Stimulated activated CD8-positive, alpha-beta memory T cell treated with anti-CD3 and anti-CD28 coated beads, Interleukin-2, amount 100 ng/mL, for 48 hours (primary cell): ENCODE data around the gene HES5.

Source experiments
- DNase-seq, 2 donors: peaks; one replicate each; pipeline ENCODE4 v3.0.0-alpha.2; 2020; ENCODE audit warnings: low read depth in 2 of 2

HES5 gene

DNA sequence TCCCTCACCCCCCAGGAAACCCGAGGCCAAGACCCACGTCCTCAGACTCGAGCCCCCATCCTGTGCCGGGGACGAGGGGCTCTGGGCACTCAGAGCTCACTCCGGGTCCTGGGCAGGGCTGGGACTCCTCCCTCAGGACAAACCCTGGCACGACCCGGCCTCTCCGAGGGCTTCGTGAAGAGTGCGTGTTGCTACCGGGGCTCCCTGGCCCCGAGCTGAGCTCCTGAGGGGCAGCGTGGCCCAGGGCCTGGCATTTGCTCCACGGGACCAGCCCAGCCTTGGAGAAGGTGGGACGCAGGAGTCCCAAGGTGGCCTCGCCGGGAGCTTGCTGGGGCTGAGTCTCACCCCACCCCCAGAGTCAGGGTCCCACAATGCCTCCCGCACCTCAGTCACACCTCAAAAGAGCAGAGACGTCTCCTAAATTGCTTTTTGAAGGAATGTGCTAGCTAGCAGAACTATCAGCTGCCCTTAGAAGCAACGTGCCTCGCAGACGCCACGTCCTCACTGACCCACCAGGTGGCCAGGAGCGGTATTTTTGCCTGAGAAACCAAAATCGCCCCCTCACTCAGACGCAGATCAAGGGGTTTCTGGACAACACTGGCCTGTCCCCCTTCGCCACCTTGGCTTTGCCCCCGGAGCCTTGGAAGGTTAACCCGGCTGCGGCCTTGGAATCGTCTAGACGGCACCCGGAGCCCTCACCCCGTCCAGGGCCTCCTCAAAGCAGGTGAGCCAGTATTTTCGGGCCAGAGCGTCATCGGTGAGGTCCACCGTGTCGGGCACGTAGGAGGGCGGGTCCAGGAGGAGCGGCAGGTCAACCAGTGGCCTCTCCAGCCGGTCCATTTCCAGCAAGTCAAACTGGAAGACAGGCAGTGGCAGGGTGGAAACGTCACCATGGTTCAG is 14.9 kb downstream of the HES5 start:
- DNase-seq, result no peak

DNA sequence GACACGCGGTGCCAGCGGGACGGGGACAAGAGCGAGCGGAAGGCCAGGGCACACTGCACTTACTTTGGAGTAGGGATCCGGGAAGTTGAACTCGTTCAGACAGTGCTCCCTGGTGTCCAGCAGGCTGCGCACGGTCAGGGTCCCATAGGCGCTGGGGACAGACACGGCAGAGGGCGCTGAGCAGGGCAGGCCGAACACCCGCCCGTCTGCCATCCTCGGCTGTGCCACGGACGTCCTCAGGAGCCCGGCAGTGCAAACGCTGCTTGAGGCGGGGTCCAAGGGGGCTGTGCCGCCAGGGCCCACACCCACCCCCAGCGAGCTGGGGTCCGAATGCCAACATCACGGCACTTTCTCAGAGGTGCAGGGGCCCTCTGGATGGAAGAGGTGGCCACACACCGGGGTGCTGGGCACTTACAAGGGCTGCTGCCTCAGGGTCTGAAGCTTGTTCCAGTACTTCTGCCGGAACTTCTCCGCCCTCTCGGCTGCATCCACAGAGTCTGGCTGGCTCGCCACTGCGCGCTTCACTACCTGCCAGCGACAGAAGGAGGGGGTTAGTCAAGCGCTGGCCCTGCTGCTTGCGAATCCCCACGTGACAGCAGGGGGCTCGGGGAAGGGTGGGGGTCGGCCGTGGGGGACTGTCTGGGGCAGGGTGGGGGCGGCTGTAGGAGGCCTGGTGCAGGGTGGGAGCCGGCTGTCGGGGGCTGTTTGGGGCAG is 16.0 kb downstream of the HES5 start:
- no peak for DNase-seq

DNA sequence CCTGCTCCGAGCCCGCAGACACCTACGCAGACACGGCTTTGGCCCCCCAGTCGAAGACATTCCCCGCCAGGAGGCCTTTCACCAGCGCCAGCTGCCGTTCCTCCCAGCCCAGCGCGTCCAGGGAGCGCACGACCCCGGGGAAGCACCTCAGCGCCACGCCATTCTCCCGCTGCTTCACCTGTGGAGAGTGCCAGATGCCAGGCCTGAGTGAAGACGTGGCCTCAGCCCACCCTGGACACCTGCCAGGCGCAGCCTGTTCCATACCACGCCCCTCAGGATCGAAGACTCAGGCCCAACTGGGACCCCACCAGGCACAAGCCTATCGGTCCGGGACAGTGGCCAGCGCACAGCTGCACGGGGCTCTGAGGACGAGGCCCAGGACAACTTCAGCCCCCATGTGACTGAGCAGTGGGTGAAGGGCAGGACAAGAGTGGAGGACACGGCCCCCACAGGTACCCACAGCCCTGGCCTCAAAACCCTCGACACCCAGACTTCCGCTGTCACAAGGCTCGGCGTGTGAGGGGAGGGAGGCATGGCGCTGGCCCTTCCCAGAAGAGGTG is 17.1 kb downstream of the HES5 start:
- DNase-seq, result no peak

DNA sequence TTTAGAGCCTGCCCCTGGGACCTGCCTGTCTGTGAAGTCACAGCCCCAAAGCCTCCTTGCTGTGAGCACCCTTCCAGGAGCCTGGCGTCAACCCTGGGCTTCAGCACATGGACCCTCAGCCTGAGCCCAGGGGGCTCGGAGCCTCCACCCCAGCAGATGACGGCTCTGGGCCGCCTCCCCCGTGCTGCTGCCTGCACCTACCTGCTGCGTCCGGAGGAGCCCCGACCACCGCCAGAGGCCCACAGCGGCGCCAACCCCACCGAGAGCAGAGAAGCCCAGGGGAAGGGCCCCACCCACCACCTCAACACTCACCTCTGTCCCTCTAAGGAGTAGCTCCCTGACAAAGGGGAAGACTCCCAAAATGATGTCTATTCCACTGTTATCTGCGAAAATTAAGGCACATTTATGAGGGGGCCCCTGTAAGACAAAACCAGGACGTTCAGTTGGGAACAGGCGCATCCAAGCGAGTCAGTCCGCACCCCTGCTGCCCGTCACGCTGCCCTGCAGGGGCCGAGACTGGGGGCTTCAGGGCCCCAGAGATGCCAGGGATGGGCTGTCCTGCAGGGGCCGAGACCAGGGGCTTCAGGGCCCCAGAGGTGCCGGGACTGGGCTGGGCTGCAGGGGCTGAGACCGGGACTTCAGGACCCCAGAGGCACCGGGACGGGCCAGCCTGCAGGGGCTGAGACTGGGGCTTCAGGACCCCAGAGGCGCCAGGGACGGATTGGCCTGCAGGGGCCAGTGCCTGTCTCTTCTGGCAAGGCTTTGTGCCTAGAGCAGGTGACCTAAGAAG is 19.5 kb downstream of the HES5 start:
- no peak for DNase-seq

DNA sequence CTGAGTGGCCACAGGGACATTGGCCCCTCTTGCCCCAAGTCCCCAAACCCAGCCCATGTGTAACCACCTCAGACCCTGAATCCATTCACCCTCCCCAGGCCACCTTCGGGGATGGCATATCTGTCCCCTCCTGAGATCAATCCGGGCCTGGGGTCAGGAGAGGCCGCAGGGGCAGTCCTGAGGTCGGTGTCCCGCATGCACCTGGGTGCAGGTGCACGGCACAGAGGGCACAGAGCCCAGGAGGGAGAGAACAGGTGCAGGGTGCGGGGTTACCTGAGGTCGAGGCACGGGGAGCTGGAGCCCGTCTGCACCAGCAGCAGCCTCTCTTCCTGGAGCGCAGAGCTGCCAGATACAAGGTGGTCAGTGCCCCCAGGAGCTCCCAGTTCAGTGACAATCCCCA is 20.5 kb downstream of the HES5 start:
- DNase-seq, result no peak

DNA sequence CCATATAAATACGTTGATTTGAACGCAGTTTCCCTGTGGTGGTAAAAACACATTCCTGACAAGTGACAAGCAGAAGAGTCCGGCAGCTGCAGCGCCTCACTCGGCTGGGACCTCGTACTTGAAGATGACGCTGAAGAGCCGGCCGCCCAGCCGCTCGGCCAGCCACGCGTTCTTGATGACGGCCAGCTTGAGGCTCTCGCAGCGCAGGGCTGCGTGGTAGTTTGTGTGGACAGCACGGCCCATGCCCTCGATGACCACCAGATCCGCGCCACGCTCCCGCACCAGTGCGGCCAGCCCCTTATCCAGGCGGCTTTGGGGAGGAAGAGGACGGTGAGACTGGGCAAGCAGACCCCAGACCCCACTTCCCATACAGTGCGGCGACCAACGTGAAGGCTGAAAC is 21.3 kb downstream of the HES5 start:
- DNase-seq, result no peak

DNA sequence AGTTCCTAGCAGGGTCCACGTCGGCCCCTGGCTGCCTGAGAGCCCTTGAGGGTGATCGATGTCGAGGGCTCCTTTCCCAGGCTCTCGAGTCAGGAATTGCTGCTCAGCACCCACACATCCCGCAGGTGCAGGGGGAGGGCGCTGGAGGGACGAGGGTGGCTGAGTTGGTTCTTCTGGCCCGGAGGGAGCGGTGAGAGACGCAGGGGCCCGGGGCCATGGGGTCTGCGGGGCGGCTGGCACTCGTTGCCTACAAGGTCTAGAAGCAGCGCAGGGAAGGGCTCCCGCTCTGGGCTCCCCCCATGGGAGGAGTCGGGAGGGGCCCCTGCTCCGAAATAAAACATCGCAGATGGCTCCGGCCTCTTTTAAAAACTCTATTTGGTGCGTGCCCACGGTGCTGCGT is 21.9 kb downstream of the HES5 start:
- no peak for DNase-seq

DNA sequence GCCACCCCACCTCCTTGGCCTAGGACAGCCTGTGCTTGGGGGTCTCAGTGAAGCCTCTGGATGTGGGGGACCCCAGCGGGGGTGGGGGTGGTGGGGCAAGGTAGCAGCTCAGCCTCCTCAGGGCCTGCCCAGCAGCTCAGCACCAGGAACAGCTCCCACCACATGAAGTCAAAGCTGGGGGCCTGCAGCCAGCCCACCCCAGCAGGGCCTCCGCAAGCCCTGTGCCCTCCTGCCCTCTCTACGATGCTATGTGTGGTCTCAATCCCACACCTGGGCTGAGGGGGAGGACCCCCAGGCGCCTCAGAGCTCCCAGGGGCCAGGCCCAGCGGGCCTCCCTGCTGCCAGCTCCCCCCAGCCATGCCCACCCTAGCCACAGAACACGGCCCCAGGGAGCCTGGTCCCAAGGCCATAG is 22.3 kb downstream of the HES5 start:
- no peak for DNase-seq

DNA sequence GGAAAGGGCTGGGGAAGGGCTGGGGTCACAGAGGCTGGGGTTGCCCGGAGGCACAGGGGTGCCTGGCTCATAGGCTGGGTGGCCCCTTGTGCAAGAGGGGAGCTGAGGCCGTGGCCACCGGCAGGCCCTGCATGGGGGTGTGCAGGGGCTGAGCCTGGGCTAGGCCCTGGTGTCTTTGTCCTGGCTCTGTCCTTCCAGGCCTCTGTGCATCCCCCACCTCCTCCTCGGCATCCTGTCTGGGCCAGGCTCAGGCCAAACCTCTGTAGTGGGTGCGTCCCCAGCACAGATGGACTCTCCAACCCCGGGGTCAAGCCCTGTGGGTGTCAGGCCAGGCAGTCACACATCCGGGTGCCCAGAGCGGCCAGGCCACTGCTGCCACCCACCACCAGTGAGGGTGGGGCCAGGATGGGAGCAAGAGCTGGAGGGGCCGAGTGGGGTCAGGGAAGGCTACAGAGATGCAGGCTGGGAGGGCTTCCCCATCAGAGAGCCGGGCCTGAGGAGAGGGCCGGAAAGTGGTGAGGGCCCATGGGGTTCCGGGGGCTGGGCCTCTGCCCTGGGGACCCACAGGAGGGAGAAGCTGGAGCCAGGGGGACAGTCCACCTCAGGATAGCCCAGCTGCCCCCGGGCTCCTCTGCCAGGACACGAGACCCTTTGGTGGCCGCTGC is 23.0 kb downstream of the HES5 start:
- DNase-seq, result no peak

DNA sequence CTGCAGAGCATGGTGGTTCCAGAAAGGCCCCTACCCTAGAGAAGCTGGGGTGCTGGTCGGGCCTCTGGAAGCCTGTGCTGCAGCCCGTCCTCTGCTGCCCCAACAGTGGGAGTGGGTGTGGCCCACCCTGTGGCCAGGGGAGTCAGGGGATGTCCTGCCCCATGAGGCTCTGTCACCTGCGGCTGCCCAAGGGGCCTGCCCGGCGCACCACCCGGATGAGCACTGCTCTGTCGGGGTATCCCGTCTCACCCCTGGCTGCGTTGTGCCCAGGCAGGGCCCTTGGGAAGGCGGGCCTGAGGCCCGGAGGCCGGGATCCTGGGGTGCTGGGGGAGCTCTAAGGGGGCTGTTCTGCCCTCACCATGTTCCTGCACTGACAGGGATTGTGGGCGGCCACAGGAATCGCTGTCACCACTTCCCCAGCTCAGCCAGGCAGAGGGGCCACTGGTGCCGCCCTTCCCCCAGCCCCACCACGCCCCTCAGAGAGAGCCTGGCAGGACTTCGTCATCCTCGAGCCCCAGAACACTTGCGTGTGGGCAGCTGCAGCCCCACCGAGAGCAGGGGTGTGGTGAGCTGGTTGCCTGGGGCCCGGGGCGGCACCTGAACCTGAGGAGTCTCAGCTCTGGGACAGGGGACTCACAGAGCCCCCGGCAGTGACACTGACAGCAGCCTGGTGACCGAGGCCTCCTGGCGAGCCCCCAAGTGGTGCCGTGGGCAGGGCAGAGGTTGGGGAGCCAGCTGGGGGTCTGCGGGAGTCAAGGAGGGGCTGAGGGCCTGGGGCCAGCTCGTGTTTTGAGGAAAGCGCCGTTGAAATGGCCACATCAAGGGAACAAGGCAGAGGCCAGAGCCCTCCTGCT is 23.8 kb downstream of the HES5 start:
- no peak for DNase-seq

DNA sequence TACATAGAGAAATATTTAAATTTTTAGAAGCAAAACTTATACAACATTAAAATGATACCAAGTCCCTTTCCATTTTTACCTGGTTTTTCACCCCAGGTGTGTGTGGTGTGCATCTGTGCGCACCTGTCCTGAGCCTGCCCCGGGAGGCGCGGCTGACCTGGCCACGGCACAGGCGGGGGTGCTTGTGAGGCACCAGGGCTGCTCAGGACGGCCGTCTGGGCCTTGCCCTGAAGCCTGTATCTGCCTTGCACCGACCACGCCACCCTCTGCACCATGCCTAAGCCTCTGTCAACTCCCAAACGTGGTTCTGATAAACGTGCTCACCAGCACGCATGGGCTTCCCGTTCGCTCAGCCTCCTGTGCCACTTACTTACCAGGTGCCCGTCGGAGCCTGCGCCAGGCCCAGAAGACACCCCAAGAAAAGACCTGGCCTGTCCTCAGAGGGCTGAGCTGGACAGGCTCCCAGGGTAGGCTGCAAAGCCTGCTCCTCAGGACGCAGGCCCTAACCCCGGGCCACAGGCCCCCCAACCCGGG is 24.5 kb downstream of the HES5 start:
- DNase-seq, result no peak

DNA sequence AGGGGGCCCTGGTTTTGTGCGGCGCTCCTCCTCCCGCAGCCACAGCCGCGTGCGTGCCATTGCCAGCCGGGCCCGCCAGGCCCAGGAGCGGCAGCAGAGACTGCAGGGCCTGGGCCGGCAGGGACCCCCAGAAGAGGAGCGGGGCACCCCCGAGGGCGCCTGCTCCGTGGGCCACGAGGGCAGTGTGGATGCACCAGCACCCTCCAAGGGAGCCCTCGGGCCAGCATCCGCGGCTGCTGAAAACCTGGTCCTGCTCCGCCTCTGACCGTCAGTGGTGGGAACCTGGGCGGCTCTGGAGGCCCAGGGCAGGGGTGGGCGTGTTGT is 25.2 kb downstream of the HES5 start:
- no peak for DNase-seq

DNA sequence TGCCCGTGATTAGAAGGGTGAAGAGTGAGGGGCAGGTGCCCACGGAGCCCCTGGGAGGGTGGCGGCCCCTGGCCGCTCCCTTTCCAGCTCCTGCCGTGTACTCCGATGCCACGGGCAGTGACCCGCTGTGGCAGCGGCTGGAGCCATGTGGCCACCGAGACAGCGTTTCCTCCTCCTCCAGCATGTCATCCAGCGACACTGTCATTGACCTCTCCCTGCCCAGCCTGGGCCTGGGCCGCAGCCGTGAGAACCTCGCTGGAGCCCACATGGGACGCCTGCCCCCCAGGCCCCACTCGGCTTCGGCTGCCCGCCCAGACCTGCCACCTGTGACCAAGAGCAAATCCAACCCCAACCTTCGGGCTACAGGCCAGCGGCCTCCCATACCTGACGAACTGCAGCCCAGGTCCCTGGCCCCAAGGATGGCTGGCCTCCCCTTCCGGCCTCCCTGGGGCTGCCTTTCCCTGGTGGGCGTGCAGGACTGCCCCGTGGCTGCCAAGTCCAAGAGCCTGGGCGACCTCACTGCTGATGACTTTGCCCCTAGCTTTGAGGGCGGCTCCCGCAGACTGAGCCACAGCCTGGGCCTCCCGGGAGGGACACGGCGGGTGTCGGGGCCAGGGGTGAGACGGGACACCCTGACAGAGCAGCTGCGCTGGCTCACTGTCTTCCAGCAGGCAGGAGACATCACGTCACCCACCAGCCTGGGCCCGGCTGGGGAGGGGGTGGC is 25.7 kb downstream of the HES5 start:
- no peak for DNase-seq

DNA sequence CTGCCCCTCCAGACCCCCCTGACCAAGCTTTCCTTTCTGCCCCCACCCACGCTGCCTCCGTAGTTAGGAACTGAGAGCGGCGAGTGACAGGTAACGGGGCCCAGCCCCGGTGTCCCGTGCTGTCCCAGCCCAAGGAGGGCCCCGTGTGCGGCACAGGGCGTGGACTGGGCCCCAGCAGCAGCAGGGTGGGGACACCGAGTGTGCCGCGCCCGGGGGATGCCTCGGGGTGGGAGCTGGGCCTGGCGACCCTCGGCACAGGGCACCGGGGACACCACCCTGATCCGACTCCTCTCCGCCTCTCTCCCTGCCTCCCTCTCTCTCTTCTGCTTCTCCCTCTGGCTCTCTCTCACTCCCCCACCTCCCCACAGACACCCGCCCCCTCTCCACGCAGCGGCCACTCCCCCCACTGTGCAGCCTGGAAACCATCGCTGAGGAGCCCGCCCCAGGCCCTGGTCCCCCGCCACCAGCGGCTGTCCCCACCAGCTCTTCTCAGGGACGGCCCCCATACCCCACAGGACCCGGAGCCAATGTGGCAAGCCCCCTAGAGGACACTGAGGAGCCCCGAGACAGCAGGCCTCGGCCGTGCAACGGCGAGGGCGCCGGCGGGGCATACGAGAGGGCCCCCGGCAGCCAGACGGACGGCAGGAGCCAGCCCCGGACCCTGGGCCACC is 26.4 kb downstream of the HES5 start:
- DNase-seq, result no peak

DNA sequence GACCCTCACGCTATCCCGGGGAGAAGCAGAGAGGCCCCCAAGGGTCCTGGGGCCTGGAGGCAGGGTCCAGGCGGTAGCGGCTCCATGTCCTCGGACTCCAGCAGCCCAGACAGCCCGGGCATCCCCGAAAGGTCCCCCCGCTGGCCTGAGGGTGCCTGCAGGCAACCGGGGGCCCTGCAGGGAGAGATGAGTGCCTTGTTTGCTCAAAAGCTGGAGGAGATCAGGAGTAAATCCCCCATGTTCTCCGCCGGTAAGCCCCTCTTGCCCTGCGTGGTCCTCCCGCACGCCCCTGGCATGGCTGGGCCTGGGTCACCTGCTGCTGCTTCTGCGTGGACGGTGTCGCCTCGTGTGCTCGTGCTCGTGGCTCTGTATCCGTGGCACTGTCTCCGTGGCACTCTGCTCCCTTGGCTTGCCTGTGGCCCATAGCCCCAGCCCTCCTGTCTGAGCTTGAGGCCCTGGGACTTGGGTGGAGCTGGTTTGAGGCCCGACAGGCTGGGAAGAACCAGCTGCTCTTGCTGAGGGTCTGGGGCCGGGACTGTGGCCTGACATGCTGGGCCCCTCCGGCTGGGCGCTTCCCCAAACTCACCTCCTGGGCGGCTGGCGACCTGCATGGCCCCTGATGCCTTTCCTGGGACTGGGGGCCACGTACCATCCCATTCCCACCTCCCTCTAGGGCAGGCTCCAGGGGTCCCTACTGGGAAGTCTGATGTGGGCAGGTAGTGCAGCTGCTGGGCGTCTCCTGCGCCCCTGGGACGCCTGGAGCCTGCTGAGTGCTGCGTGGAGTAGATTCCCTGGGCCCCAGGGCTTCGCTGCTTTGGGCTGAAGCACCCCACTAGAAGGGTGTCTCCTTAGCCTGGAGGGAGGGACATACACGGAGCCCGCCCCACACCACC is 27.2 kb downstream of the HES5 start:
- no peak for DNase-seq

DNA sequence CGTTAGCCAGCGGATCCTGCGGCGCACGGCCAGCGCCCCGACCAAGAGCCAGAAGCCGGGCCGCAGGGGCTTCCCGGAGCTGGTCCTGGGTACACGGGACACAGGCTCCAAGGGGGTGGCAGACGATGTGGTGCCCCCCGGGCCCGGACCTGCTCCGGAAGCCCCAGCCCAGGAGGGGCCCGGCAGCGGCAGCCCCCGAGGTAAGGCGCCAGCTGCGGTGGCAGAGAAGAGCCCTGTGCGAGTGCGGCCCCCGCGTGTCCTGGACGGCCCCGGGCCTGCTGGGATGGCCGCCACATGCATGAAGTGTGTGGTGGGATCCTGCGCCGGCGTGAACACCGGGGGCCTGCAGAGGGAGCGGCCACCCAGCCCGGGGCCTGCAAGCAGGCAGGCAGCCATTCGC is 27.9 kb downstream of the HES5 start:
- DNase-seq, result no peak

DNA sequence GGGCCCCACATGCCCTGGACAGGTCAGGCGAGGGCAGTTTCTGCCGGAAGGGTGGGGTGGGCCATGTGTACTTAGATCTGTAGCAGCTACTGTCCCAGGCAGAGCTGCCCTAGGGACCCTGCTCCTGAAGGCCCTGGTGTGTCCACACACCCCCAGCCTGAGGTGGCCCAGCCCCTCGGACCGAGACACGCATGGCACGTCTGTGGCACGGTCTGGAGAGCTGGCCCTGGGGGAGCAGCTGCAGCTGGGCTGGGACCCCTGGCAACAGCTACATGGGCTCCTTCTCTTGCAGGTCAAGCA is 28.3 kb downstream of the HES5 start:
- no peak for DNase-seq

DNA sequence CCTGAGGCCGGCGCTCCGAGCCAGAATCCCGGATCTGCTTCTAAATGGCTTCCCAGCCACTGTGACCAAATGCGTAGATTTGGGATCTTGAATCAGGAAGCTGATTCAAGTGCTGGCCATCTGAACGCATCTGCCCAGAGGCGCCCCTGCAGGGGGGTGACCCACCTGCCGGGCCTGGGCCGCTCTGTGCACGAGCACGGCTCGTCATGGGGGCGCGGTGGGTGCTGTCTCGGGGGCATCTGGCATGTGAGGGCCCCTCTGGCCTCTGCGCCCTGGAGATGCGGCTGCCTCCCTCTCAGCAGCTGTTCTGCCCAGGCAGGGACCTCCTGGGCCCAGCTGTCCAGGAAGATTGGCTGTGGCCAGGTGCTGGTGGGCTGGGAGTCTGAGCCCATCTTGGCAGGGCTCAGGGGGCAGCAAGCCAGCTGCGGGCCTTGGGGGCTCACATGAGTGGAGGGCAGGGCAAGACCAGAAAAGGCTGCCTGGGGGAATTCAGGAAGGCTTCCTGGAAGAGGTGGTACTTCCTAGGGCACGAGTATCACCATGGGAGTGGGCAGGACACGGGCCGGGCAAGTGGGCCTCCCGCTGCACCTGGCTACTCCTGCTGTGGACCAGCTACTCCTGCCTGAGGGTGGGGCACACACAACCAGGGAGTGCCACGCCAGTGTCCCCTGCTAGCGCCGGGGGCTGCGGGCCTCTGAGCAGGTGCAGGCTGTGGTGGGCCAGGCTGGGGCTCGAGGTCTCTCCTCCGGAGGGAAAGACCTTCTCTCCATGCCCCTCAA is 28.8 kb downstream of the HES5 start:
- no peak for DNase-seq
